ENCODE data around the gene SLC22A6.
"Not testable (repeated sequence)": the region's sequence is repeated elsewhere in the genome, so short reads cannot be mapped to it uniquely, and the experiment has no call there.

Gene SLC22A6

DNA sequence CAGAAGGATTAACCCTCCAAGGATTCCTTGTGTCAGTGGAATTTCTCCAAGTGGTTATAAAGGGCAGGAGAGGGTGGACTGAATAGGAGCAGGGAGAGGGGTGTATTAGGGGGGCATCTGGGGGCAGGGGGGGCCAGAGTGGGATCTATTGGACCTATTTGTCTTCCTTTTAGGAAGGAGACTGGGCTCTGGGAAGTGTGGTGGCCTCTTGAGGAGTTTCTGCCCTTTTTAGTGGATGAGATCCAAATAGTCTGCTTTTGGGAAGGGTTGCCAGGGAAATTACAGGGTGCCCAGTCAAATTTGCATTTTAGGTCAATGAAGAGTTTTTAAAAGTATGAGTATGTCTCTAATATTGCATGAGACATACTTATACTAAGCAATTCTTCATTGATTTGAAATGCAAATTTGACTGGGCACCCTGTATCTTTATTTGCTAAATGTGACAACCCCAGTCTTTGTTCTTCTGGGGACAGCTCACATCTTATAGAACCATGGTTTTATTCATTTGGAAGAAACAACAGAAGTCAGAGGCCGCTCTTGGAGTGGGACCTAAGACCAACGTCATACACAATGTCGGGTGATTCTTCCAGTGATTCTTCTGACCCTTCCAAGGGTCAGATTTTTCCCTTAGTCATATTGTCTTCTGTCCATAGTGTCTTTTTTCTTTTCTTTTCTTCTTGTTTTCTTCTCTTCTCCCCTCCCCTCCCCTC lies 429 bp upstream of the SLC22A6 start:
- DNase-seq (ENCODE audit: low read depth in 2 of 2) = no peak

DNA sequence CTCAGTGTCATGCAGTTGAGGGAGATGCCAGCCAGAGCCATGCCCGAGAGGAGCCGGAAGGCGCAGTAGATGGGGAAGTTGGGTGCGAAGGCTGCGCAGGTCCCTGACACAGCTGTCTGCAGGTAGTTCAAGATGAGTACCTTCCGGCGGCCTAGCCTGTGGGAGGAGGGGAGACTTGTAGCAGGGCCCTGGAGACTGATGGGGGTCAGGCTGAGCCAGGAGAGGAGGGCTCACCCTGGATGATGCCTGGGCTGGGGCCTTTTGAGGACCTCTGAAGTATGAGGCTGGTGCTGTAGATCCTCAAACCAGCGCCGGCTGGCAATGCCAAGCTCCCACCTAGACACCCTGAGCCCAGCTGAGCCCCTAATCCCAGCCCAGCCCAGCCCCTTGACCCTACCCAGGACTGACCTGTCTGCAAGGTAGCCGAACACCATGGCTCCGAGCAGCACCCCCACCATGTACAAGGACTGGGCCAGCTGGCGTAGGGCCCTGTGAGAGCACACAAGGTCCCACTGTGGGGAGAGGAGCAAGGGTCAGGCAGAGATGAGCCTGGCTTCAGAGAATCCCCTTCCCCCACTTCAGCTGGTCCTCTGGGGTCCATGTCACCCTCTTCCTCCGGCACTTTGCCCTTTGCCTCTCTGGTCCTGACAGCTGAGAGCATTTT lies 1.1 kb downstream of the SLC22A6 start:
- DNase-seq (ENCODE audit: low read depth in 2 of 2) = no peak

DNA sequence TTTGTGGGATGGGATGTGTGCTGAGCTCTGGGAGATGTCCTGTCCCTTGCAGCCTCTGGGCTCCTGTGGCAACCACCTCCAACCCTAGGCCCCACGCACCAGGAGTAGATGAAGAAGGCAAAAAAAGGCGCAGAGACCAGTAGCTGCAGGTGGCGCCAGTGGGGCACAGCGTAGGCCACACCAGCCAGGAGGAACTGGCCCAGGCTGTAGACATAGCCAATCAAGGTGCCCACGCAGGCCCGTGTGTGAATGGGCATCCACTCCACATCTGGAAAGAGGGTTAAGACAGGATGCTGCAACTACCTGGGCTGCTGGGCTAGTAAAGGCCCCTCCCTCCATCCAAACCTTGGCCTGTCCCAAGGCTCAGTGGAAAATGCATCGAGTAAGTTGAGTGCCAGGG lies 3.0 kb downstream of the SLC22A6 start:
- no peak for DNase-seq (ENCODE audit: low read depth in 2 of 2)

DNA sequence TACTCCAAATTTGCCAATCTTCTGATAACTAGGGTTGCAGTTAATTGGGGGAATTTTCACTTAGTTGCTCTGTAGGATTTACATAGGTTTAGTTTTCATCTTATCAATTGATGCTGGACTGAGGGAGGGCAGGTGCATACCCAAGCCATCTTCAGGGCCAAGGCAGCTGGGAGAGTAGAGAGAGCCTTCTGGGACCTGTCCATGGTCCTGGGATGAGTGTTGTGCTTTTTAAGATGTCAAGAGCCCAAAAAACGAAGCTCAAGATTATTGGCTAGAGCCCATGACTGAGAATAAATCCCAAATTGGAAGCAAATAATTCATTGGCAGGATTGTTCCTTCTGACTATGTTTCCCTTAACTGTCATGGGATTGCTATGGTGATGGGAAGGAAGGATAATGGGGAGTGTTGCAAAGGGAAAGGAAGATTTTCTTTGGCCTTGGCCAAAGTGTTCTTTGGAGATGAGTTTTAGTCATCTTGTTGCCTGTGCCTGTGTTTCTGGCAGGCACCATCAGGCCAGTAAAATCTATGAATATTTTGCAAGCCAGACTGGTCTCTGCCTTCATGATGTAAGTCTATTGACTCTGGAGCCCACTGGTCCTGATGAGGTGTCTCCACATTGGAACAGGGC lies 4.5 kb downstream of the SLC22A6 start:
- no peak for DNase-seq (ENCODE audit: low read depth in 2 of 2)

DNA sequence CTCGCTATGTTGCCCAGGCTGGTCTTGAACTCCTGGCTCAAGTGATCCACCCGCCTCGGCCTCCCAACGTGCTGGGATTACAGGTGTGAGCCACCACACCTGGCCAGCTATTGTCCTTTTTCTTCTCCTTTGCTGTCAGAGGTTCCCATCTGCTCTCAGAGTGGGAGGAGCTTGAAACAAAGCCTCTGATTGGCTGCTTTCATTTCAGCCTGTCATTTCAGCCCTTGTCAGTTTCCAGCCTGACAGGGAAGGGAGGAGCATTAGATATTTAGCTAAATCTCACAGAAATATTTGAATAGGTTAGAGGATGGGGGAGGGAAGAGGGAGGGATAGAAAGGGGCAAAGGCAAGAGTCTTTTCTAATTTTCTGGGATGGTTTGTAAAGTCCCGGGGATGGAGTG lies 8.7 kb downstream of the SLC22A6 start:
- no peak for DNase-seq (ENCODE audit: low read depth in 2 of 2)

DNA sequence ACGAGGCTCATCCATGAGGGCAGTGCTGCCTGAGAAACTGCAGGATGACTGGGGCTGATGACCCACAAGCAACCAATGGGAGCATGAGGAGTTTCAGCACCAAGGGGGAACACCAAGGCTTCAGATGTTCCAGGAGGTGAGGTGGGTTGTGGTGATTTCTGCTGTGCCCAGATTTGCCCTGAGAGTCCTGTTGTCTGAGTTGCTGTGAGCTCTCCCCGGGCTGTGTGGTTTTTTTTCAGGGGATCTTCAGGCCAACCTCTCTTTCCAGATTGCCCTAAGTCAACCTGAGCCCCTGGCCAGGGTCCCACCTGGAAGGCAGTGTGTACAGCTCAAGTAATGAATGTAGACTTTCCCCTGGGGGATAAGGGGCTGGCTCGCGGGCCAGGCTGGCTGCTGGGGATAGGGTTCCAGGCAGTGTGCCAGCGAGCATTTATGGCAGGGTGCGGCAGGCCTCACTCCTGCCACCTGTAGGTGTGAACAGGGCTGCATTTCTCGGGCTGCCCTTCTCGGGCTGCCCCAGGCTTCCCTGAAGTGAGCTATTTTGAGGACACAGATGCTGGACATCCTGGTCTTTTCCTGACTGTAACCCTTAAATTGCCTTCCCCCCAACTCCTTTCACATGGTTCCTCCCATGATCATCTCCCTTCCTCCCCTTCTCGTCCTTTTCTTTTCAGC lies 9.8 kb downstream of the SLC22A6 start:
- no peak for DNase-seq (ENCODE audit: low read depth in 2 of 2)

DNA sequence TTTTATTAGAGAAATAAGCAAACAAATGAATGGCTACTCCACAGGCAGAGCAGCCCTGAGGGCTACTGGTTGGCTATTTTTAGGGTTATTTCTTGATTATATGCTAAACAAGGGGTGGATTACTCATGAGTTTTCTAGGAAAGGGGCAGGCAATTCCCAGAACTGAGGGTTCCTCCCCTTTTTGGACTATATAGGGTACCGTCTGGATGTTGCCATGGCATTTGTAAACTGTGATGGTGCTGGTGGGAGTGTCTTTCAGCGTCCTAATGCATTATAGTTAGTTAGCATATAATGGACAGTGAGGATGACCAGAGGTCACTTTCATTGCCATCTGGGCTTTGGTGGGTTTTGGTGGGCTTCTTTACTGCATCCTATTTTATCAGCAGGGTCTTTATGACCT lies 19.2 kb downstream of the SLC22A6 start:
- no peak for DNase-seq (ENCODE audit: low read depth in 2 of 2)

DNA sequence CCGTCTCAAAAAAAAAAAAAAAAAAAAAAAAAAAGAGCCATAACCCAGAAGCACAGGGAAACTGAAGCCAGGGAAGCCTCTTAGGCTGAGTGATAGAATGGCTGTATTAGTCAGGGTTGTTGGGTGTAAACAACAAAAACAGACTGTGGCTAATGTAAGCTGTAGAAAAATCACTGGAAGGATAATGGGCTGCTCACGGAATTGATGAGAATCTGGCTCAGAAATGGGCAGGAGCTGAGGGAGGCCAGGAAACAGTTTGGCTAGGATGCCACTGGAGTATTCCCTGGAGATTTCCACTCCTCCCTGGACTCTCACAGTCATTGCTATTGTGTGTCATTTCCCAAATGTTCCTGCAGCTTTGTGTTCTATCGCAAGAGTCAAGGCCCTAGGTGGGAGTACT lies 22.4 kb downstream of the SLC22A6 start:
- no peak for DNase-seq (ENCODE audit: low read depth in 2 of 2)

DNA sequence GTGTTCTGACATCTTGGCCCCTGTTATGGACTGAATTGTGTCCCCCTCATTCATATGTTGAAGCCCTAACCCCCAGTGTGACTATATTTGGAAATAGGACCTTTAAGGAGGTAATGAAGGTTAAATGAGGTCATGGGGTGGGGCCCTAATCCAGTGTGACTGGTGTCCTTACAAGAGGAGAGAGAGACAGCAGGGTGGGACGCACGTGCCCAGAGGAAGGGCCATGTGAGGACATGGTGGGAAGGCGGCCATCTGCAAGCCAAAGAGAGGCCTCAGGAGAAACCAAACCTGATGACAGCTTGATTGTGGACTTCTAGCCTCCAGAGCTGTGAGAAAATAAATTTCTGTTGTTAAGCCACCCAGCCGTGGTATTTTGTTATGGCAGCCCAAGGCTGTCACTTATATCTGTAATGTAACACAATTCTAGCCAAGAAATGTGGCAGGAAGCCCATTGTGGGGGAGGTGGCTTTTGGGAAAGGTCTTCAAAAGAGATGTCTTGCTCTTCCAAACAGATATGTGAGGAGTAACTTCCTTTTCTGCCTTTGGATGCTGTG lies 23.7 kb downstream of the SLC22A6 start:
- no peak for DNase-seq (ENCODE audit: low read depth in 2 of 2)

DNA sequence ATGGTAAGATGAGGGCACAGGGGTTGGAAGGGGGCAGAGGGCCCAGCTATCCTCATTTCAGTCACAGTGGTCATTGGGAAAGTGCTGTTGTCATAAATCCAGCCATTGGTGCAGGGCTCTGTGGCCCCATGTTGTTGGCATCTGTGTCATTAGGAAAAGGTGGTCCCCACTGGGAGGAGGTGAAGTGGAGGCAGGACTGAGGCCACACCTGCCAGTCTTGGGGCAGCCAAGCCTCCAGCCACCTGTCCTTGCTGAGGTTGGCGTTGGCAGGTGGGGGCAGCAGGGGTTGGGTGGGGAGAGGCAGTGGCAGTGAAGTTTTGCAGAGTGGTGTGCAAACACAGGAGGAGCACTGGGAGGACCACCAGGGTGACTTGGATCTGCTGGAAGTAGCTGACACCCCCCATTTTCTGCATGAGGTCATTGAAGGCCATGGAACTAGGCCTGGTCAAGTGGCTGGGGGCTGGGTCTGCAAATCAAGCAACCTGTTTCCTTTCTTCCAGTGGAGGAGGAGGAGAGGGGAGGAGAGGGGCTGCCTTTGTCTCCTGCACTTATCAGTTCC lies 25.3 kb downstream of the SLC22A6 start:
- DNase-seq (ENCODE audit: low read depth in 2 of 2) = no peak

DNA sequence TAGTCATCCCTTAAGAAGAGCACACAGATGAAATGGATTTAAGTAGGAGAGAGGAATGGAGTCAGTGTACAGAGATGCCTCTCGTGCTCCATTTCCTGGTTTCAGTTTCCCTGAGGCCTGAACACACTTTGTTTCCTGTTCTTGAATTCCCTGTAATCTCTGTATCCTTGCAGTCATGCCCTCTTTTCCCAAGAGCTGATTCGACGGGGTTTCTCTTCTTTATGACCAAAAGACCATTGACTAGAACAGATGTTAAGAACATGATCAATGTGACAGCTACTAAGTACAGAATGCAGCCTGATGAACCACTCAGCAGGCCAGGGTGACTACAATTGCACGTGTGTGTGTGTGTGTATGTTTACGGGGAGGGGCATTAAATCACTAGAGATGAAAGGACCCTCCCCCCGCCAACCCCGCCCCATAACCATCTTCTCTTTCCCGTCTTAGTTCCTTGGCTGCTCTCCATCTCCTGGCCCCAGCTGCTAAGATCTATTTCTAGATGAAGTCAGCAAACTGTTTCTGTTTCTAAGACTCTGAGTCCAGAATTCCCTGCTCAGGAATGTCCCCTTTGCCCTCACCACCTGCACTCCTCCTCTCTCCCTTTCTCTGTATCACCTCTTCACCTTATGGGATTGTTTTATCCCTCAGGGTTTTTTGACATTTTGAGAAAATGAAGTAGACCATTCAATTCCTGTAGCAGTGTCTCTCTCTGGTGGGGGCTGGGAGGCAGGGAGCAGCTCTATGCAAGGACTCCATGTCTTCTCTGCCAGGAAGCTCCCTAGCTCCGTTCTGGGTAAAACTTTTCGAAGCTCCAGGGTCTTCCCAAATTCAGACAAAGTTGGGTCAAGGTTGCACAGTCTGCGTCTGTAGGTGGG lies 26.0 kb downstream of the SLC22A6 start:
- DNase-seq (ENCODE audit: low read depth in 2 of 2) = no peak

DNA sequence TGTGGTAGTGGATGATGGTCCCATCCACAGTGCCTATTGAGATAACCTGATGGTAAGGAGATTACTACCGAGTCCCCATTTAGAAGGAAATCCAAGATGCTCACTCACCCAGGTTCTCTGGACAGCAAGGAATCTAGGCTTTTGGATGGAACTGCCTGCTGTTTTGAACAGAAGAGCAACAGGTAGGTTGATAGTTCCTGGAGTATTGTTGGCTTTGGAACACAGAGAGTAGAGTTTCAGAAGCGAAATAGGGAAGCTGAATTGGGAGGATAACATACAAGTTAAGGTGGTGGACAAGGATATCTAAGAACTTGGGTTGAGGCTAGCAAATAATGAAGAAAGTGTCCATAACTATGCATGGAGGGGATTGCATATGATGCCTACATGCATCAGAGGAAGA lies 27.6 kb downstream of the SLC22A6 start:
- no peak for DNase-seq (ENCODE audit: low read depth in 2 of 2)

DNA sequence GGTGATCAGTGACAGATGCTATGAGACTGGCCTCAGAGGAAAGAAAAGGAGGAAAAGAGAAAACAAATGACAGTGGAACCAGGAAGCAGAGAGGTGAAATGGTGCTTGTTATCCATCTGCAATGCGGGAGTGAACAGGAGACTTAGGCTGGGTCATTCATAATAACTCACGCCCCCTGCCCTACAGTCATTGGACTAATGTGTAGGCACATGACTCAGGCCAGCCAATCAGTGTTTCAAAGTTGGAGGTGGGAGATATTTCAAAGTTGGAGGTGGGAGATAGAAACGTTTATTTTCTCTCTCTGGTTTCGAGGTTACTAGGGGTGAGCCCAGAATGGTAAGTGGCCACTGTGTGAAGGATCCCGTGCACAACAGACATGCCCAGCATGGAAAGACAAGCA lies 30.3 kb downstream of the SLC22A6 start:
- DNase-seq (ENCODE audit: low read depth in 2 of 2) = no peak

DNA sequence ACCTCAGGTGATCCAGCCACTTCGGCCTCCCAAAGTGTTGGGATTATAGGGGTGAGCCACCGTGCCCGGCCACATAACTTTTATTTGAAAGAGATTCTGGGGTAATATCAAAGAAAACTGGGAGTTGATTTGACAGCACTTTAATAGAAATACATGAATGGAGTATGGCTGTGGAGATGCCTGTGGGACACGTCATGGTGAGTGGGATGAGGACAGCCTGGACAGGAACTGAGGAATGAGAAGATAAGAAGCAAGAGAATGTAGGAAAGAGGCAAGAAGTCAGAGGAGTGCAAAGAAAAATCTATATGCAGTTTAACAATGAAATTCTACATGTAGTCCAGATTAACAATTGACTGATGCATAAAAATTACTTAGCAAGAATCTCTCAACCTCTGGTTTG lies 31.0 kb downstream of the SLC22A6 start:
- no peak for DNase-seq (ENCODE audit: low read depth in 2 of 2)

DNA sequence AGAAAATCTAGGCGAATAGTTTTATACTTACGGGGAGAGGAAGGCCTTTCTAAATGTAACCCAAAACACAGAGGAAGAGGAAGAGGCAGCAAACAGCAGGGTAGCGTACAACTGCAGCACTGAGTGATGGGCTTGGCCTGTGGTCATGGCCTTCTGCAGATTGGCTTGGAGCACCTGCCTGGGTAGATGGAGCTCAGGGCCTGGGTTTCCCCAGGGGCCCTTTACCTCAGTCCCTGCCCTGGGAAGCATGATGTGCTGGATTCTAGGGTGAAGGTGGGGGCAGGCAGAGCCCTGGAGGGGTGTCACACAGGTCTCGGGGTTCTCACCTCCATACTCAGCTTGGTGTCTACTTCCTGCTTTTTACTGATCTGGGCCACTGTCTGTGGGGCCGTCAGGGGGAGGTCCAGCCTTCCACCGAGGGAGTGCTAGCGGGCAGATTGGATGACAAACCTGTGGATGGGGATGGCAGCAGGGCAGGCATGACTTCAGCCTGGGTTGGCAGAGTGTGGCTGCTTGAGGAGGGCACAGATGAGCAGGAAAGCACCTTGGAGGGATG lies 35.9 kb downstream of the SLC22A6 start:
- no peak for DNase-seq (ENCODE audit: low read depth in 2 of 2)

DNA sequence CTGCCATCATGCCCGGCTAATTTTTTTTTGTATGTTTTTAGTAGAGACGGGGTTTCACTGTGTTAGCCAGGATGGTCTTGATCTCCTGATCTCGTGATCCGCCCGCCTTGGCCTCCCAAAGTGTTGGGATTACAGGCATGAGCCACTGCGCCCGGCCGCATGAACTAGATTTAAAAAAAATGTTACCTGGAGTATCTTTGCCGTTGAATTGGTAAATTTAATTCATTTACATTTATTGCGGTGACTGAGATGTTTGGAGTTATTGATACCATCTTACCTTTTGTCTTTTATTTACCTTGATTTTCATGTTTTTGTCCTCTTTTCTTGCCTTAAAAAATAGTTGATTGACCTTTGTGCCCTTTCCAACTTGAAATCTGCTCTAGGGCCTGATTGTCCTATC lies 39.2 kb downstream of the SLC22A6 start:
- DNase-seq (ENCODE audit: low read depth in 2 of 2) = not testable (repeated sequence)

DNA sequence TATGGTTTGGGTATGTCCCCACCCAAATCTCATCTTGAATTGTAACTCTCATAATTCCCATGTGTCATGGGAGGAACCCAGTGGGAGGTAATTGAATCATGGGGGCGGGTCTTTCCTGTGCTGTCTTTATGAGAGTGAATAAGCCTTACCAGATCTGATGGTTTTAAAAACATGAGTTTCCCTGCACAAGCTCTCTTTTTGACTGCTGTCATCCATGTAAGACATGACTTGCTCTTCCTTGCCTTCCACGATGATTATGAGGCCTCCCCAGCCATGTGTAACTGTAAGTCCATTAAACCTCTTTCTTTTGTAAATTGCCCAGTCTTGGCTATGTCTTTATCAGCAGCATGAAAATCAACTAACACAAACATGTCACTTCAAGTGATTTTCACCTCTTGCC lies 47.2 kb downstream of the SLC22A6 start:
- DNase-seq (ENCODE audit: low read depth in 2 of 2) = not testable (repeated sequence)

DNA sequence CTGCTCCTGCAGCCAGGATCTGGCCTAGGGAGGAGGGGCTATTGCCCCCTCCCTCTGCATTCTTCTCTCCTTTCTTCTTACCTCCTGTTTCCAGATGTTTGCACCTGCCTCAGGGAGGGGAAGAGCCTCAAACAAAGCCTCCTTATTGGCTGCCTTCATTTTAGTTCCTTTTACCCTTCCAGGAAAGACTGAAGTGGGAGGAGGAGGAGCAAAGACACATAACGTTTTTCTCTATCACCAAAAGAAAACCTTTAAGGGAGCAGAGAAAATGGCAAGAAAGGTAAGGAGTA lies 50.3 kb downstream of the SLC22A6 start:
- no peak for DNase-seq (ENCODE audit: low read depth in 2 of 2)

DNA sequence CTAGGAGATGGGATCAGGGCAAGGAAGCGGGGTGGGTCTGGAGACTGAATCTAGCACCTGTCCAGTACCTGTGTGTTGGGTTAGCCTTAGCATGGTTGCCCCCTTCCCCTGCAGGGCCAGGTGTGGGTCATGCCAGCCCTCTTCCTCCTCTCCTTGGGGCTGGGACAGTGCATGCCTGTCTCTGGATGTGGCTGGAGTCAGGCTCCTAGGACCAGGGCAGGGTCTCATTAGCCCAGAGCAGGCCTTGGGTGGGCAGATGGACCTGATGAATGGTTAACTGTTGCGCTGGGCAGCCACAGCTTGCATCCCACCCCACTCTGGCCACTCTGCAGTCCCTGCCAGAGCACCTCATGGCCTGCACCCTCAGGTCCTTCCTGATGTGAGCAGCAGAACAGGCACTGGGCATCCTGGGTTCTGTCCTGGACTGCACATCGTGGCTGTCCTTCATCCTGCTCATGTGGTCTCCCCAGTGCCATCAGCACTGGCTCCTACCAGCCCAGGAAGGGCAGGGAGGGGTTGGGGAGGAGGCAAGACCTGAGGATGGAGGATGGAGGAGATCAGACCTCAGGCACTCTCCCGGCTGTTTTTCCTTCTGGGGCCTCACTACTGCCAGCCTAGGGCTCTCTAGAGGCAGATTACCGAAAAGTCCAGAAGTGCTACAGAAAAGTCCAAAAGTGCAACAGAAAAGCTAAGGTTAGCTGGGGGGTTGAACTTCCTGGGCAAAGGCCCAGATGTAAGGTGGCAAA lies 50.8 kb downstream of the SLC22A6 start:
- no peak for DNase-seq (ENCODE audit: low read depth in 2 of 2)

DNA sequence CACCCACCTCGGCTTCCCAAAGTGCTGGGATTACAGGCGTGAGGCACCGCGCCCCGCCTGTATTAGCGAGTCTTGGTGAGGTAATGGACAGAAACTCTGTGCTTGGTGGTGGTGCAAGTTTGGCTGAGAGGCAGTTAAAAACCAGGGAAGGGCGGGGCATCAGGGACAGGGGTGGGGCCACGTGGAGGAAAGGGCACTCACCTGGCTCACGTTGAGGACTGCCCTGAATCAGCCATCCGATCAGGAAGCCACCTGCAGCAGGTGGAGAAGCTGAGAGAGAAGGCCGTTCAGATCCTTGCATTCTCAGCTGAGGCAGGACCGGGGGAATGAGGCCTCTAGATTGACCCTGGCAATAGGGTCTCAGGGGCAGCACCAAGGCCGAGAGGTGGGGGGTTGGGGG lies 51.5 kb downstream of the SLC22A6 start:
- DNase-seq (ENCODE audit: low read depth in 2 of 2) = no peak
